A549 (cell line): ENCODE data around the gene CCDC106. TPM values are rescaled to one million over a fixed set of nuclear protein-coding genes. Genes with fewer than 3 reads are reported as not detected.
A peak's percentile ranks its signal among the peaks of the same experiment; 100 is the strongest.

Experiments
- ATAC-seq, 2 experiments: fragments of 200-7000 bp in 1 of 2; fragments of >200 bp in 1 of 2; cut with Nextera tagmentation in 1 of 2; cut with Tn5 transposase in 1 of 2; 3 replicates each; pipeline versions ENCODE4 v1.8.0 to v1.9.1; 2018 to 2020; ENCODE audit warnings: mild to moderate bottlenecking in 1 of 2, moderate library complexity in 1 of 2
- CTCF ChIA-PET: fragments of 300-600 bp; sonication (Branson Sonifier 250); formaldehyde crosslinking; extraction: SDS; loops from one replicate; lab custom pipeline; 2021; ENCODE audit warnings: antibody characterized with exemption, inconsistent platforms; lab: Yijun Ruan, JAX
- POLR2A ChIA-PET: fragments of 350-600 bp; formaldehyde crosslinking; extraction: SDS; loops from one replicate; lab custom pipeline; 2021; ENCODE audit warnings: antibody characterized with exemption, inconsistent platforms; lab: Yijun Ruan, JAX
- DNase-seq, 2 experiments: peaks; one replicate each; pipeline versions ENCODE4 v3.0.0 to v3.0.0-alpha.2; 2011 to 2016; ENCODE audit warnings: low read depth in 1 of 2, low spot score in 1 of 2
- FAIRE-seq: peaks from 2 replicates; lab custom pipeline; 2011; peaks lifted over from hg19 to GRCh38; lab: Jason Lieb, UNC
- H3K27ac ChIP-seq, 2 experiments: fragments of >200 bp; sonication (Bioruptor Twin); formaldehyde crosslinking; 3 replicates each; pipeline ENCODE4 v1.5.1; 2016 to 2017
- H3K4me1 ChIP-seq: fragments of >200 bp; sonication (Bioruptor Twin); formaldehyde crosslinking; 3 replicates; pipeline ENCODE4 v1.6.1; 2016
- H3K4me2 ChIP-seq: fragments of >200 bp; sonication (Bioruptor Twin); formaldehyde crosslinking; 3 replicates; pipeline ENCODE4 v1.6.1; 2016
- H3K4me3 ChIP-seq: fragments of >200 bp; sonication (Bioruptor Twin); formaldehyde crosslinking; 3 replicates; pipeline ENCODE4 v1.5.1; 2016
- H3K9me3 ChIP-seq: fragments of >200 bp; sonication (Bioruptor Twin); formaldehyde crosslinking; 3 replicates; pipeline ENCODE4 v1.6.1; 2016
- BCL3 ChIP-seq: fragments of >200 bp; sonication (Bioruptor Twin); formaldehyde crosslinking; IDR thresholded peaks from 3 replicates; pipeline ENCODE4 v1.6.1; 2016
- BHLHE40 ChIP-seq: IDR thresholded peaks from 2 replicates; pipeline ENCODE4 v1.6.1; 2012; ENCODE audit warnings: low read depth, low read length, inconsistent platforms
- CHD2 ChIP-seq: fragments of 150-350 bp; IDR thresholded peaks from 2 replicates; pipeline ENCODE4 v1.6.1; 2014; ENCODE audit warnings: low read length; ENCODE audit not compliant: partially characterized antibody
- E2F6 ChIP-seq: IDR thresholded peaks from 2 replicates; pipeline ENCODE4 v1.6.1; 2012; ENCODE audit warnings: low read depth, borderline replicate concordance
- ELK1 ChIP-seq: fragments of 150-350 bp; IDR thresholded peaks from 2 replicates; pipeline ENCODE4 v1.6.1; 2014; ENCODE audit warnings: low read depth, mild to moderate bottlenecking, low read length
- FOSL2 ChIP-seq, 2 experiments: fragments of 450-650 bp in 1 of 2; fragments of >200 bp in 1 of 2; sonication (Bioruptor Twin) in 1 of 2; formaldehyde crosslinking; IDR thresholded peaks; 2 replicates each; pipeline versions ENCODE4 v1.5.0 to v1.6.1; 2016 to 2020; ENCODE audit warnings: mild to moderate bottlenecking in 1 of 2, moderate library complexity in 1 of 2
- GATA3 ChIP-seq: IDR thresholded peaks from 2 replicates; pipeline ENCODE4 v1.6.1; 2012; ENCODE audit warnings: borderline replicate concordance
- HDAC2 ChIP-seq: fragments of 200-600 bp; sonication (generic); IDR thresholded peaks from 2 replicates; pipeline ENCODE4 v1.6.1; 2016
- HOXB13 ChIP-seq: fragments of 250-450 bp; sonication (Bioruptor Pico); IDR thresholded peaks from 2 replicates; pipeline ENCODE4 v1.5.0; 2020; ENCODE audit warnings: low read depth, mild to moderate bottlenecking, moderate library complexity
- HOXB5 ChIP-seq: fragments of 250-450 bp; sonication (Bioruptor Pico); IDR thresholded peaks from 2 replicates; pipeline ENCODE4 v1.5.0; 2020; ENCODE audit warnings: mild to moderate bottlenecking, moderate library complexity
- JUN ChIP-seq, 2 experiments: fragments of >200 bp; sonication (Bioruptor Twin); formaldehyde crosslinking; IDR thresholded peaks; 2 replicates in 1 of 2; 3 replicates in 1 of 2; pipeline ENCODE4 v1.6.1; 2016 to 2017
- JUNB ChIP-seq: fragments of >200 bp; sonication (Bioruptor Twin); formaldehyde crosslinking; IDR thresholded peaks from 2 replicates; pipeline ENCODE4 v1.6.1; 2016
- MAZ ChIP-seq: fragments of 150-350 bp; IDR thresholded peaks from 2 replicates; pipeline ENCODE4 v1.6.1; 2014; ENCODE audit warnings: antibody characterized with exemption, low read depth, low read length, borderline replicate concordance
- NPAS2 ChIP-seq: fragments of 250-450 bp; sonication (Bioruptor Pico); IDR thresholded peaks from 2 replicates; pipeline ENCODE4 v1.8.0; 2022; ENCODE audit warnings: mild to moderate bottlenecking, moderate library complexity, borderline replicate concordance
- POLR2A ChIP-seq: IDR thresholded peaks from 2 replicates; pipeline ENCODE4 v1.6.1; 2012; ENCODE audit warnings: mild to moderate bottlenecking, low read length
- POLR2AphosphoS2 ChIP-seq: conservative IDR thresholded peaks from 2 replicates; pipeline ENCODE4 v1.6.1; 2012; ENCODE audit warnings: low read length, improper control_type of control experiment, inconsistent platforms
- RARB ChIP-seq: fragments of 250-450 bp; sonication (Bioruptor Pico); IDR thresholded peaks from 2 replicates; pipeline ENCODE4 v1.8.0; 2021; ENCODE audit warnings: mild to moderate bottlenecking, moderate library complexity
- REST ChIP-seq: fragments of 200-600 bp; sonication (generic); IDR thresholded peaks from 2 replicates; pipeline ENCODE4 v1.6.1; 2016; ENCODE audit warnings: antibody characterized with exemption, mild to moderate bottlenecking, moderate library complexity
- TP53 ChIP-seq: fragments of 250-450 bp; sonication (Bioruptor Pico); IDR thresholded peaks from 2 replicates; pipeline ENCODE4 v1.5.0; 2021; ENCODE audit warnings: mild to moderate bottlenecking, moderate library complexity
- WGBS: methylation state at CpG from one replicate; pipeline ENCODE4 v1.1.6; 2017; ENCODE audit errors: missing lambda C conversion rate; 5-methylcytosine and 5-hydroxymethylcytosine counted together
- polyA plus RNA-seq, 4 experiments: library from polyadenylated mRNA; depleted of rRNA in 3 of 4; stranded (reverse); fragments of >200 nt; fragmentation: RNase III in 1 of 4; extraction: RNeasy Plus Mini Kit Qiagen cat#74134 plus additional on column Dnase treatment in 1 of 4; gene quantifications; 2 replicates in 3 of 4; 3 replicates in 1 of 4; pipeline ENCODE4 v1.2.3, GENCODE V29; 2011 to 2017

The CCDC106 gene
- polyA plus RNA-seq, 2 of the 4 experiments (the other 2 are of a cell fraction), result 5.2 to 17.6 TPM

- TF ChIP-seq REST, result no peak
- TF ChIP-seq POLR2AphosphoS2, result no peak
- TF ChIP-seq RARB (CRISPR knock-in tag), result no peak
These were observed 49.1 kb upstream of the CCDC106 start (continued) for GRCh38 chr19:55598719-55599467.

GRCh38 chr19:55599468-55599841 lies 48.6 kb upstream of the CCDC106 start, which contains the start of gene FIZ1:
Gene FIZ1, minus strand, starts transcription at chr19:55599517. Its CDS starts 1,652 bp downstream, at chr19:55597865.
- Histone ChIP-seq H3K4me2 (peak within 1 kb of the TSS; percentile 81), H3K27ac (peak within 1 kb of the TSS; percentile 95 to 96), H3K9me3 (no peaks in the 10 kb centered on the region), H3K4me1 (peaks cover 20% of the 10 kb centered on the region), H3K4me3 (peak within 1 kb of the TSS; percentile 69)
- CTCF ChIA-PET, result interaction anchor here (0.6 to 16.7 kb wide), 12 partner anchors 9 to 466 kb away, joined by 3 to 348 read pairs (median 3); no protein-coding TSS in a partner anchor
- 2% methylated on average over 20 of the region's 23 CpGs for WGBS
- DNase-seq (peak; percentile 90 to 99), ATAC-seq (peak; percentile 78 to 91), FAIRE-seq (peak; percentile 49)
- no peak for TF ChIP-seq BHLHE40
- no peak for TF ChIP-seq HOXB5 (CRISPR knock-in tag)
- TF ChIP-seq BCL3, result 0 out of 3 replicates have a peak, but pooled peaks have one; percentile 52
- peak; percentile 54 to 88; a peak in 3 of 5 replicates for TF ChIP-seq JUN (IDR thresholded peaks at IDR 0.05)
- POLR2A ChIA-PET, result interaction anchor here (0.5 to 2.7 kb wide), 36 partner anchors 9 to 458 kb away, joined by 3 to 44 read pairs (median 5); partner anchors contain the start of genes HSPBP1, ISOC2, KMT5C and NAT14

- Histone ChIP-seq H3K27ac (peak within 1 kb of the TSS; percentile 95 to 96), H3K4me1 (peaks cover 20% of the 10 kb centered on the region), H3K4me3 (peak within 1 kb of the TSS; percentile 69), H3K4me2 (peak within 1 kb of the TSS; percentile 81), H3K9me3 (no peaks in the 10 kb centered on the region)
- ChIA-PET CTCF (interaction anchor here (0.6 to 16.7 kb wide), 11 partner anchors 15 to 467 kb away, joined by 3 to 348 read pairs (median 3); no protein-coding TSS in a partner anchor), POLR2A (interaction anchor here (0.6 to 2.7 kb wide), 25 partner anchors 12 to 537 kb away, joined by 3 to 44 read pairs (median 7); partner anchors contain the start of genes HSPBP1, ISOC2, U2AF2 and UBE2S)
- no peak for FAIRE-seq
- DNase-seq, result peak; percentile 87 to 94
- peak; percentile 70 to 78 for ATAC-seq
- WGBS, result 1% methylated on average over 45 of the region's 97 CpGs
- TF ChIP-seq CHD2 (no peak), TP53 (CRISPR knock-in tag) (peak; percentile 83; the same call in 1 of the 2 replicates), HDAC2 (no peak), GATA3 (peak; percentile 26; the same call in 1 of the 2 replicates), ELK1 (0 out of 2 replicates have a peak, but pooled peaks have one; percentile 13), MAZ (0 out of 2 replicates have a peak, but pooled peaks have one; percentile 34), E2F6 (peak; percentile 73), FOSL2 (IDR thresholded peaks at IDR 0.05) (no peak), FOSL2 (CRISPR knock-in tag; IDR thresholded peaks at IDR 0.05) (no peak), HOXB13 (peak; percentile 77; the same call in 1 of the 2 replicates), HOXB5 (CRISPR knock-in tag) (no peak; the same call in 1 of the 2 replicates), POLR2A (peak; percentile 33), REST (peak; percentile 45; the same call in 1 of the 2 replicates), NPAS2 (no peak), JUNB (no peak)
These were observed 48.0 kb upstream of the CCDC106 start, which contains the start of gene ZNF524 for GRCh38 chr19:55599842-55600661. Gene ZNF524, plus strand, starts transcription at chr19:55600288. Its CDS starts 1,825 bp downstream, at chr19:55602113.
